Activated CD4-positive, alpha-beta T cell treated with anti-CD3 and anti-CD28 coated beads, Interleukin-2, amount 10 ng/mL, durations not matched to agents 24 days and 14 days (primary cell): ENCODE results near the gene MAGI2. TPM values are rescaled to one million over a fixed set of nuclear protein-coding genes. Genes with fewer than 3 reads are reported as not detected.
"Not testable (repeated sequence)": the region's sequence is repeated elsewhere in the genome, so short reads cannot be mapped to it uniquely, and the experiment has no call there.

ENCODE experiments used
- DNase-seq: peaks from one replicate; pipeline ENCODE4 v3.0.0; 2022
- H3K27ac Mint-ChIP-seq: one replicate; pipeline ENCODE4 v1.8.0; 2022; ENCODE audit warnings: mild to moderate bottlenecking, mixed read lengths
- H3K27me3 Mint-ChIP-seq: one replicate; pipeline ENCODE4 v1.8.0; 2022; ENCODE audit warnings: mixed read lengths
- H3K36me3 Mint-ChIP-seq: one replicate; pipeline ENCODE4 v1.8.0; 2022; ENCODE audit warnings: low read depth, mild to moderate bottlenecking, mixed read lengths
- H3K4me1 Mint-ChIP-seq: one replicate; pipeline ENCODE4 v1.8.0; 2021; ENCODE audit warnings: mixed read lengths
- H3K4me3 Mint-ChIP-seq: one replicate; pipeline ENCODE4 v1.8.0; 2022; ENCODE audit warnings: mild to moderate bottlenecking, moderate library complexity, mixed read lengths
- H3K9me3 Mint-ChIP-seq: one replicate; pipeline ENCODE4 v1.8.0; 2021; ENCODE audit warnings: mixed read lengths
- intact Hi-C: fragments of 100-400 bp; cut with micrococcal nuclease; formaldehyde crosslinking; loops from one replicate; pipeline ENCODE4 v1.15.1; 2023
- total RNA-seq: library from RNA; stranded (reverse); gene quantifications from 2 replicates; pipeline ENCODE4 v1.2.3, GENCODE V29; 2022

MAGI2 gene
- total RNA-seq, 1 donor from 2014 or later = 0.12 TPM

DNA sequence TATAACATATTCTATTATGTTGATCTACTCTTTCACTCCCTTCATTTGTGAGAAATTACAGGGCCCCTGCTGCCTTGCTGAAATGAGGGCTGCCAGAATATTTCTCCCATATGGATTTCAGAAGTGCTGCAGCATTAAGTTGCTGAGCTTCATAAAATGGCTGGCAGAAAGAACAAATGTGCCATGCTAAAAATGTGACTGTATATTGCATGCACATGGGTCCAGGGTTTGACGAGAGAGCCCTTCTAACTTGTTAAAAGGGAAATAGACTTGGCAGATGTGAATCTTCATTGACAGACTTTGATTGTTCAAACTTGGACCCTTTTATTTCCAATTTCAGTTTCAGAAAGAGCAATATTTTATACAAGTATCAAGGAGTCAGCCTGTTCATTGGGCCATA is 1186.3 kb downstream of the MAGI2 start:
- no peak overlapping the region for H3K27ac Mint-ChIP-seq
- no peaks in the 10 kb centered on the region for H3K36me3 Mint-ChIP-seq
- no peak overlapping the region for H3K4me3 Mint-ChIP-seq
- peaks cover 6% of the 10 kb centered on the region for H3K9me3 Mint-ChIP-seq
- intact Hi-C loops = no loop called here
- no peaks in the 10 kb centered on the region for H3K4me1 Mint-ChIP-seq
- DNase-seq = no peak
- H3K27me3 Mint-ChIP-seq = no peaks in the 10 kb centered on the region

- H3K27me3 Mint-ChIP-seq = no peaks in the 10 kb centered on the region
- no peaks in the 10 kb centered on the region for H3K4me1 Mint-ChIP-seq
- no peaks in the 10 kb centered on the region for H3K36me3 Mint-ChIP-seq
- H3K9me3 Mint-ChIP-seq = no peaks in the 10 kb centered on the region
- H3K27ac Mint-ChIP-seq = no peak overlapping the region
- H3K4me3 Mint-ChIP-seq = no peak overlapping the region
- intact Hi-C loops = no loop called here
- DNase-seq = no peak
These were observed 1188.0 kb downstream of the MAGI2 start for GRCh38 chr7:78265486-78265885.

GRCh38 chr7:78265071-78265470 is 1188.4 kb downstream of the MAGI2 start:
- no peak overlapping the region for H3K27ac Mint-ChIP-seq
- intact Hi-C loops = no loop called here
- H3K36me3 Mint-ChIP-seq = no peaks in the 10 kb centered on the region

DNA sequence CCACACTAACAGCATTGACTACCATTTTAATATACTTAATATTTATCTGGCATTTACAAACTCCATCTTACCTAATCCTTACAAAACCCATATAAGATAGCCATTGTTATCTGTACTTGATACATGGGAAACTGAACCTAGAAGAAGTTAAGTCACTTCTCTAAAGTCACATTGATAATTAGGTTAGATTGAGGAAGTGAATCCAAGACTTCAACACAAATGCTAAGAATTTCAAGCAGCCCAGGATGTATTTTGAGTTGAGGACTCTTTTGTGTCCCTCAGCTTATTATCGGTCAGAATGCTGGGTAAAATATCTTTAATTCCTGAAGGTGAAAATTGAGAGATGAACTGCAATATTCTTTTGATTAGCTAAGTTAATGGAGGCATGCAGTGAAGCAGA is 1189.4 kb downstream of the MAGI2 start:
- no peak overlapping the region for H3K4me3 Mint-ChIP-seq
- no peaks in the 10 kb centered on the region for H3K4me1 Mint-ChIP-seq
- no peaks in the 10 kb centered on the region for H3K27me3 Mint-ChIP-seq
- H3K9me3 Mint-ChIP-seq = no peaks in the 10 kb centered on the region
- H3K27ac Mint-ChIP-seq = no peak overlapping the region
- intact Hi-C loops = no loop called here
- H3K36me3 Mint-ChIP-seq = no peaks in the 10 kb centered on the region
- no peak for DNase-seq

More at GRCh38 chr7:78265071-78265470, 1188.4 kb downstream of the MAGI2 start:
- Mint-ChIP-seq H3K9me3 (no peaks in the 10 kb centered on the region), H3K4me3 (no peak overlapping the region), H3K27me3 (no peaks in the 10 kb centered on the region), H3K4me1 (no peaks in the 10 kb centered on the region)
- DNase-seq = no peak

DNA sequence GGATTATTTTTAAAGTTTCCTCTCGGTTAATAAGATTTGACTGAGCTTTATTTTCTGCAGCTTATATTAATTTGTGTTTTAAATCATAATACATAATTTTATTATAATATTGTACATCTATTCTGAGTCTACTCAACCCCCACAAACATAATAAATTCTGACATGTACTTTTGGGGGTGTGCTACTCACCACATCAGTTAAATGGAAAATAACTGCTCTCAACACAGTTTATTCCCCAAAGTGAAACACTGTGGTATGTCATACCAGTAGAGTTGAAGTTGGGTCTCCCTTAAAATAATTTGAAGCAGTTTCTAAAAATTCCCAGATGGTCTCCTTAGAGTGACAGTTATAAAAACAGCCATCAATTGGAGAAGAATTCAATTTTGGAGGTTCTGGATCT is 1191.7 kb downstream of the MAGI2 start:
- Mint-ChIP-seq H3K27ac (no peak overlapping the region), H3K36me3 (no peaks in the 10 kb centered on the region), H3K4me1 (no peaks in the 10 kb centered on the region), H3K9me3 (no peaks in the 10 kb centered on the region), H3K4me3 (no peak overlapping the region), H3K27me3 (no peaks in the 10 kb centered on the region)
- intact Hi-C loops = no loop called here
- no peak for DNase-seq

- H3K27ac Mint-ChIP-seq = no peak overlapping the region
- no peak for DNase-seq
- no peaks in the 10 kb centered on the region for H3K36me3 Mint-ChIP-seq
- H3K27me3 Mint-ChIP-seq = no peaks in the 10 kb centered on the region
- H3K9me3 Mint-ChIP-seq = no peaks in the 10 kb centered on the region
- intact Hi-C loops = no loop called here
- no peaks in the 10 kb centered on the region for H3K4me1 Mint-ChIP-seq
- no peak overlapping the region for H3K4me3 Mint-ChIP-seq
These were observed 1192.2 kb downstream of the MAGI2 start for GRCh38 chr7:78261302-78261701.

- no peaks in the 10 kb centered on the region for H3K9me3 Mint-ChIP-seq
- H3K4me1 Mint-ChIP-seq = no peaks in the 10 kb centered on the region
- no peak overlapping the region for H3K4me3 Mint-ChIP-seq
- no peaks in the 10 kb centered on the region for H3K36me3 Mint-ChIP-seq
- H3K27ac Mint-ChIP-seq = no peak overlapping the region
- no peaks in the 10 kb centered on the region for H3K27me3 Mint-ChIP-seq
- intact Hi-C loops = no loop called here
- no peak for DNase-seq
These were observed 1192.6 kb downstream of the MAGI2 start for GRCh38 chr7:78260826-78261225.

DNA sequence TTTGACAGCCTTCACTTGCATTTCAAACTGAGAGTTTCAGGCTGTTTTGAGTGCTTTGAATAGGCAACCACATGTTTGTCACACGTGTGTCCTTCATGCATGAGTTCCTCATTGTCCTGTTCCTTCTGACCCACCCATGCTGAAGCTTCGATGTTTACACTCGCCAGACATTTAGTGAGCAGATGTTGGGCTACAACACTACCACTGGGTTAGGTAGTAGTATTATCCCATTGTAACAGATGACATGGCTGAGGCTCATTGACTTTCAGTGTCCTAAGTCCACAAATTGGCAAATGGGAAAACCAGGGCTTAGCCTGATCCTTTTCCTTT is 1198.8 kb downstream of the MAGI2 start:
- no peaks in the 10 kb centered on the region for H3K9me3 Mint-ChIP-seq
- no peak overlapping the region for H3K4me3 Mint-ChIP-seq
- no peak for DNase-seq
- no peaks in the 10 kb centered on the region for H3K36me3 Mint-ChIP-seq
- no peak overlapping the region for H3K27ac Mint-ChIP-seq
- H3K4me1 Mint-ChIP-seq = no peaks in the 10 kb centered on the region
- no peaks in the 10 kb centered on the region for H3K27me3 Mint-ChIP-seq
- intact Hi-C loops = no loop called here

DNA sequence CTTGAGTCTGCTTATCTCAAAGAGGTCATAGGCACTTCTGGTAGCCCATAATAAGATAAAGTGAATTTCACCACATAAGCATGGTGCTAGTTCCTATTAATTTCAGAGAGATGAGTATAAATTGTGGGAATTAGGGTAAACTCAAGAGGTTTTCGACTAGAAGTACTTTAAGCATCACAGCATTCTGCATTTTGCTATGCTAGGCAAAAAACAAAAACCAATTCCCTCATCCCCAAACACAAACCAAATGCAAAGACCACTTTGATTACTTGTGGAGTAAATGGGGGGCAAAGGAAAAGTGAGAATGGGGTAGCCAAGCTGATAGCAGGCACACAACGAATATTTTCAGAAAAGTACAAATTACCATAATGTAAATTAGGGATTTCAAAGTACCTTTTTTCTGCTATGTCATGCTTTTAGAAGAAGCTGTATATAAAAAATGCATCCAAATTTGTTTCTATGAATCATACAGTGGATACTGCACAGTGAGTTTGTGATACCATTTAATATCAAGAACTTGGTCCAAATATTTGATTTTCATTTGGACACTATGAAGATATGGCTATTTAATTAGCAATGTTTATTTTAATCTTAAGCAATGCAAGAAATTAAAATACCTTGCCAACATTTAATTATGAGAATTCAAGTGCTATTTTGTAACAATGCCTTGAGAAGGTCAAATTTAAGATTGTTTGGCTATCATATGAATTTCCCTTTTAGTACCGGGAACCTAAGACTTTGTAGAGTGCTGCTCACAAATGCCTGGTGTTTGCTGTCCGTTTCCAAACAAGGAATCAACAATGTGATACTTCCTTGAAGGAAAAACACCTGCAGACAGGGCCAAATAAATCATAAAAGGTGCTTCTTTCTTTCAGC is 1199.4 kb downstream of the MAGI2 start:
- Mint-ChIP-seq H3K9me3 (no peaks in the 10 kb centered on the region), H3K4me1 (no peaks in the 10 kb centered on the region), H3K27me3 (no peaks in the 10 kb centered on the region), H3K4me3 (no peak overlapping the region), H3K27ac (no peak overlapping the region), H3K36me3 (no peaks in the 10 kb centered on the region)
- DNase-seq = no peak
- intact Hi-C loops = no loop called here

- Mint-ChIP-seq H3K4me1 (no peaks in the 10 kb centered on the region), H3K27me3 (no peaks in the 10 kb centered on the region), H3K27ac (no peak overlapping the region), H3K36me3 (no peaks in the 10 kb centered on the region), H3K9me3 (peaks cover 5% of the 10 kb centered on the region), H3K4me3 (no peak overlapping the region)
- no peak for DNase-seq
- intact Hi-C loops = no loop called here
These were observed 1204.6 kb downstream of the MAGI2 start for GRCh38 chr7:78248867-78249266.

DNA sequence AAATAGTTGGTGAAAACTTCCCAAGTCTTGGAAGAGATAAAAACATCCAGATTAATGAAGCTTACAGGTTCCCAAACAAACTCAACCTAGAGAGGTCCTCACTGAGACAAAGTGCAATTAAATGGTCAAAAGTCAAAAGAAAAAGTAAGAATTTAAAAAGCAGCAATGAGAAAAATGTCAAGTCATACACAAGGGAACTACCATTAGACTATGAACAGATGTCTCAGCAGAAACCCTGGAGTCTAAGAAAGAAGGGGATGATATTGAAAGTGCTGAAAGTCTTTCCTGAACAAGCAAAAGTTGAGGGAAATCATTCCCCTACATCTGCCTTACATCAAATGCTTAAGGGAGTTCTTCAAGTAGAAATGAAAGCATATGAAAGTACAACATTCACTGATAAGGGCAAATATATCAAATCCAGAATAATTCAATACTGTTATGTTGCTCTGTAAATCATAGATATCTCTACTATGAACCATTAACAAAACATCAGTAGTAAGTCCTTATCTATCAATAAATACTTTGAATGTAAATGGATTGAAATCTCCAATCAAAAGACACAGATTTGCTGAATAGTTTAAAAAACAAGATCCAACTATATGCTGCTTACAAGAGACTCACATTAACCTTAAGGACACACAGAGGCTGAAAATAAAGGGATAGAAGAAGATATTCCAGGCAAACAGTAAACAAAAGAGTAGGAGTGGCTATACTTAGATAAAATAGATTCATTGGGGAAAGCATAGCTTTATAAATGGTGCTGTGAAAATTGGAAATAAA is 1205.4 kb downstream of the MAGI2 start:
- no peak for DNase-seq
- intact Hi-C loops = no loop called here
- no peak overlapping the region for H3K4me3 Mint-ChIP-seq
- H3K36me3 Mint-ChIP-seq = no peaks in the 10 kb centered on the region
- no peaks in the 10 kb centered on the region for H3K27me3 Mint-ChIP-seq
- H3K27ac Mint-ChIP-seq = no peak overlapping the region
- peaks cover 5% of the 10 kb centered on the region for H3K9me3 Mint-ChIP-seq
- no peaks in the 10 kb centered on the region for H3K4me1 Mint-ChIP-seq

- H3K4me3 Mint-ChIP-seq, H3K27me3 Mint-ChIP-seq, intact Hi-C loops, H3K4me1 Mint-ChIP-seq, DNase-seq, H3K27ac Mint-ChIP-seq, H3K36me3 Mint-ChIP-seq: not testable (repeated sequence)
- peaks cover 13% of the 10 kb centered on the region for H3K9me3 Mint-ChIP-seq
These were observed 1213.3 kb downstream of the MAGI2 start for GRCh38 chr7:78240179-78240578.

DNA sequence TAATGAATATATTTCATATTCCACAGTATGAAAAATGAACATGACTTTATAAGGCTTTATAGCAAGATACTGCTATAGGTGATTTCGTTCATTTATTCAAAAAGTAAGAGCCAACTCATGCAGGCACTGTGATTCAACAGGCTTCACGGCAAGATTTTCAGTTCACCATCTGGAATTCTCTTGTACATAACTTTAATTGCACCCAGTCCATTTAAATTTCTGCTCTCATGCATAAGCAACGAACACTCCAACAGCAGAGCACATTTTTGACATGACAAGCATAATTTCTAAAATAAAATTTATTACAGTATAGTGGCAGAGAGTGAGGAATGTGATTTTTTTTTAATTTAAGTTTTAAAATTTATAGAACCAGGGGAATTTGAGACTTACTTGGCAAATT is 1218.8 kb downstream of the MAGI2 start:
- Mint-ChIP-seq H3K36me3 (no peaks in the 10 kb centered on the region), H3K4me3 (no peak overlapping the region), H3K27me3 (no peaks in the 10 kb centered on the region), H3K4me1 (no peaks in the 10 kb centered on the region), H3K27ac (no peak overlapping the region), H3K9me3 (peaks cover 10% of the 10 kb centered on the region)
- intact Hi-C loops = no loop called here
- DNase-seq = no peak

DNA sequence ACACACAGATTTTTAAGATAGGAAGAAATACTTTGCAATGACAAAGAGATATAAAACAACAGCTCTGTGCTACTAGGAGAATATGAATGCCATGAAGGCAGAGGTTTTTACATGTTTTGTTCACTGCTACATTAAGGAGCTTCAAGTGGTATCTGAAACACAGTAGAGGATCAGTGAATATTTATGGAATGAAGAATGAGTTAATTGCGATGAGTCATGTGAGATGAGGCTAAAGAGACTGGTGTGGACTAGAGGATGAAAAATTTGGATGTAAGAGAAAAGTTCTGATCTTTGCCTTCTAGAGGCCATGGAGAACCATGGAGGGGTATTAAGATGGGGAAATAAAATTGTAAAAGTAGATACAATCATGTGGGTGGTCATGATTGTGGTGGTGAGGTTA is 1220.7 kb downstream of the MAGI2 start:
- Mint-ChIP-seq H3K4me1 (no peaks in the 10 kb centered on the region), H3K9me3 (peaks cover under 1% of the 10 kb centered on the region), H3K27ac (no peak overlapping the region), H3K4me3 (no peak overlapping the region), H3K36me3 (no peaks in the 10 kb centered on the region), H3K27me3 (no peaks in the 10 kb centered on the region)
- DNase-seq = no peak
- intact Hi-C loops = no loop called here
